ENCODE data around the gene SOCS7. TPM values are rescaled to one million over a fixed set of nuclear protein-coding genes. Genes with fewer than 3 reads are reported as not detected.

SOCS7 gene
- total and polyA plus RNA-seq, 2 experiments from 2014 or later, result 5.0 to 29.2 TPM

DNA sequence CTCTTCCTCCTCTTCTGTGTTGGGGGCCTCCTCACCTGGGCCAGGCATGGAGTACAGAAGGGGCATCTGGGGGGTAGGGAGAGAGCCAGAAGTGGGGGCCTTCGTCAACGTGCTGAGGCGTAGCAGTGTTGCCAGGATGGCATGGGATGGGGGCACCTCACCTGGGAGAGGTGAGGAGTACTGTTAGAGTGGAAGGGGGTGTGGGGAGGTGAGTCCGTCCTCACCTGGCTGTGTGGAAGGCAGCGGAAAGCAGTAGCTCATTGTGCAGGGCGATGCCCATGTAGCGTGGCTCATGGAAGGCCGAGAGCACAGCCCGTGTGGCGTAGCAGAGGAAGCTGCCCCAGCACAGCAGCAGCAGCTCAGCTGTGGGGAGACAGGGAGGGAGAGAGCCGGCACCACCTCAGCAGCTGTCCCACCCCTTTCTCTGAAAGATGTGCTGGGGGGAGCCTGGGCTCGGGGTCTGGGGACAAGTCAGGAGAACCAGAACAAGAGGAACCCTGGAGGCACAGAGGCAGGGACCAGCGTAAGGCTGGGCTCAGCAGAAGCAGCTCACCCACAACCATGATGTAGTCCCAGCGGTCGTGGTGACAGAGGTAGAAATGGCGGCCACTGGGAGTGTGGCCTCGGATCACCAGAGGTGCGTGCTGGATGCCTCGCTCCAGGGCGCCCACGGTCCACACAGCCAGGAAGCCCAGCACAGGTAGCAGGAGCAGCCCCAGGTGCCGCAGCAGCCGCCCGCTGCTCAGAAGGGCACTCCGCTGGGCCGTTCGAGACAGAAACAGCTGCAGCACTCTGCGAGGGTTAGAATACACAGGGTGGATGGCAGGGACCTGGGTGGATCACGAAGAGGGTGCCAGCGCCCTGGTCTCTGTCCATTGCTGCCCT, 16.9 kb upstream of the SOCS7 start:
- Mint-ChIP-seq H3K27ac (0 out of 2 replicates have a peak overlapping the region, but pooled peaks have one; percentile 21), H3K36me3 (ENCODE audit: low read depth) (no peaks in the 10 kb centered on the region; the same call in 2 of the 3 replicates), H3K4me1 (peaks cover 28% of the 10 kb centered on the region), H3K4me3 (no peak overlapping the region), H3K27me3 (ENCODE audit: insufficient read depth, low read depth, poor library complexity) (peaks cover 12% of the 10 kb centered on the region), H3K9me3 (no peaks in the 10 kb centered on the region)
- Histone ChIP-seq H2AFZ (0 out of 2 replicates have a peak overlapping the region, but pooled peaks have one; percentile 72), H3K4me1 (ENCODE audit: insufficient read depth) (no peaks in the 10 kb centered on the region), H3K4me3 (no peak overlapping the region), H3K4me2 (no peak overlapping the region), H3K27me3 (ENCODE audit: insufficient read depth) (no peaks in the 10 kb centered on the region), H3K27ac (ENCODE audit: low read depth) (no peak overlapping the region), H3F3A (replicated peaks; ENCODE audit: low read depth) (no peaks in the 10 kb centered on the region), H3K9me2 (ENCODE audit: insufficient read depth) (no peaks in the 10 kb centered on the region), H3K36me3 (ENCODE audit: insufficient read depth) (no peaks in the 10 kb centered on the region), H4K20me1 (replicated peaks; ENCODE audit: insufficient read depth) (no peaks in the 10 kb centered on the region), H3K79me2 (replicated peaks; ENCODE audit: insufficient read depth) (no peaks in the 10 kb centered on the region)
- DNase-seq (ENCODE audit: low spot score), result no peak
- ATAC-seq, result no peak
- TF ChIP-seq CREB1 (CRISPR knock-in tag; IDR thresholded peaks at IDR 0.05; ENCODE audit: low read depth) (no peak), STAT1 (IDR thresholded peaks at IDR 0.05; ENCODE audit: unreplicated experiment) (no peak), EZH2 (IDR thresholded peaks at IDR 0.05; ENCODE audit: low read depth, unreplicated experiment) (no peak)
- TF ChIP-seq, protein P1, sequence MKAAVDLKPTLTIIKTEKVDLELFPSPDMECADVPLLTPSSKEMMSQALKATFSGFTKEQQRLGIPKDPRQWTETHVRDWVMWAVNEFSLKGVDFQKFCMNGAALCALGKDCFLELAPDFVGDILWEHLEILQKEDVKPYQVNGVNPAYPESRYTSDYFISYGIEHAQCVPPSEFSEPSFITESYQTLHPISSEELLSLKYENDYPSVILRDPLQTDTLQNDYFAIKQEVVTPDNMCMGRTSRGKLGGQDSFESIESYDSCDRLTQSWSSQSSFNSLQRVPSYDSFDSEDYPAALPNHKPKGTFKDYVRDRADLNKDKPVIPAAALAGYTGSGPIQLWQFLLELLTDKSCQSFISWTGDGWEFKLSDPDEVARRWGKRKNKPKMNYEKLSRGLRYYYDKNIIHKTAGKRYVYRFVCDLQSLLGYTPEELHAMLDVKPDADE (IDR thresholded peaks at IDR 0.05), result no peak
- TF ChIP-seq, protein P2, sequence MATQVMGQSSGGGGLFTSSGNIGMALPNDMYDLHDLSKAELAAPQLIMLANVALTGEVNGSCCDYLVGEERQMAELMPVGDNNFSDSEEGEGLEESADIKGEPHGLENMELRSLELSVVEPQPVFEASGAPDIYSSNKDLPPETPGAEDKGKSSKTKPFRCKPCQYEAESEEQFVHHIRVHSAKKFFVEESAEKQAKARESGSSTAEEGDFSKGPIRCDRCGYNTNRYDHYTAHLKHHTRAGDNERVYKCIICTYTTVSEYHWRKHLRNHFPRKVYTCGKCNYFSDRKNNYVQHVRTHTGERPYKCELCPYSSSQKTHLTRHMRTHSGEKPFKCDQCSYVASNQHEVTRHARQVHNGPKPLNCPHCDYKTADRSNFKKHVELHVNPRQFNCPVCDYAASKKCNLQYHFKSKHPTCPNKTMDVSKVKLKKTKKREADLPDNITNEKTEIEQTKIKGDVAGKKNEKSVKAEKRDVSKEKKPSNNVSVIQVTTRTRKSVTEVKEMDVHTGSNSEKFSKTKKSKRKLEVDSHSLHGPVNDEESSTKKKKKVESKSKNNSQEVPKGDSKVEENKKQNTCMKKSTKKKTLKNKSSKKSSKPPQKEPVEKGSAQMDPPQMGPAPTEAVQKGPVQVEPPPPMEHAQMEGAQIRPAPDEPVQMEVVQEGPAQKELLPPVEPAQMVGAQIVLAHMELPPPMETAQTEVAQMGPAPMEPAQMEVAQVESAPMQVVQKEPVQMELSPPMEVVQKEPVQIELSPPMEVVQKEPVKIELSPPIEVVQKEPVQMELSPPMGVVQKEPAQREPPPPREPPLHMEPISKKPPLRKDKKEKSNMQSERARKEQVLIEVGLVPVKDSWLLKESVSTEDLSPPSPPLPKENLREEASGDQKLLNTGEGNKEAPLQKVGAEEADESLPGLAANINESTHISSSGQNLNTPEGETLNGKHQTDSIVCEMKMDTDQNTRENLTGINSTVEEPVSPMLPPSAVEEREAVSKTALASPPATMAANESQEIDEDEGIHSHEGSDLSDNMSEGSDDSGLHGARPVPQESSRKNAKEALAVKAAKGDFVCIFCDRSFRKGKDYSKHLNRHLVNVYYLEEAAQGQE (IDR thresholded peaks at IDR 0.05; ENCODE audit: unreplicated experiment), result no peak

DNA sequence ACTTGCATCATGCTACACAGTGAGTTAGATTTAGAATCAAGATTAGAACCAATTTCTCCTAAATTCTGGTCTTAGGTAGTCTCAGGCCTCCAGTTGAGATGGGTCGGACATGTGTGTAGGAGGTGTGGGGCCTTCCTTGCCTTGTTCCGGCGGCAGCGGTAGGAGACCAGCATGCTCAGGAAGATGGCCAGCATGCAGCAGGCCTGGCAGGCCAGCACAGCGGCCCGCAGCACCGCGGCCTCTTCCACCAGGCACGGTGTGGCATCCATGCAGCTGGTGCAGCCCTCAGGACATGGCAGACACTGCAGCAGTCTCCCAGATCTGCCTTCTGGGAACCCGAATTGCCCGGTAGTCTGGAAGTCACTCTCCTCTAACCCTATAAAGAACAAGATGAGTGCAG, 14.8 kb upstream of the SOCS7 start:
- no peaks in the 10 kb centered on the region for H3K27me3 ChIP-seq (ENCODE audit: insufficient read depth)
- H3K9me2 ChIP-seq (ENCODE audit: insufficient read depth), result no peaks in the 10 kb centered on the region
- no peaks in the 10 kb centered on the region for H3K9me3 Mint-ChIP-seq
- no peaks in the 10 kb centered on the region for H3F3A ChIP-seq (replicated peaks; ENCODE audit: low read depth)
- H3K36me3 Mint-ChIP-seq (ENCODE audit: low read depth), result no peaks in the 10 kb centered on the region
- TF ChIP-seq ZNF114 (CRISPR knock-in tag; IDR thresholded peaks at IDR 0.05) (no peak), STAT1 (IDR thresholded peaks at IDR 0.05; ENCODE audit: unreplicated experiment) (no peak), EZH2 (IDR thresholded peaks at IDR 0.05; ENCODE audit: low read depth, unreplicated experiment) (no peak), CREB1 (CRISPR knock-in tag; IDR thresholded peaks at IDR 0.05; ENCODE audit: low read depth) (no peak), ZNF331 (CRISPR knock-in tag; IDR thresholded peaks at IDR 0.05; ENCODE audit: low read depth) (no peak), NANOG (IDR thresholded peaks at IDR 0.05; ENCODE audit: borderline replicate concordance) (no peak), POLR2AphosphoS5 (IDR thresholded peaks at IDR 0.05; ENCODE audit: low read depth) (no peak)
- TF ChIP-seq, protein P1 (IDR thresholded peaks at IDR 0.05), result no peak
- H3K4me3 ChIP-seq, result no peak overlapping the region
- H3K27ac ChIP-seq (ENCODE audit: low read depth), result no peak overlapping the region
- no peaks in the 10 kb centered on the region for H4K20me1 ChIP-seq (replicated peaks; ENCODE audit: insufficient read depth)
- H3K4me2 ChIP-seq, result no peak overlapping the region
- H3K27ac Mint-ChIP-seq, result no peak overlapping the region
- DNase-seq (ENCODE audit: low spot score) (no peak), ATAC-seq (no peak)
- peaks cover 12% of the 10 kb centered on the region for H3K27me3 Mint-ChIP-seq (ENCODE audit: insufficient read depth, low read depth, poor library complexity)
- H3K4me1 Mint-ChIP-seq, result peaks cover 25% of the 10 kb centered on the region
- no peak overlapping the region for H3K4me3 Mint-ChIP-seq
- H2AFZ ChIP-seq, result no peak overlapping the region
- no peaks in the 10 kb centered on the region for H3K79me2 ChIP-seq (replicated peaks; ENCODE audit: insufficient read depth)
- H3K36me3 ChIP-seq (ENCODE audit: insufficient read depth), result no peaks in the 10 kb centered on the region
- peaks cover 7% of the 10 kb centered on the region for H3K4me1 ChIP-seq (ENCODE audit: insufficient read depth)
